T1000 (cell line): ENCODE results near the gene ACYP2.

Source experiments
- DNase-seq: peaks from one replicate; lab custom pipeline; 2025; ENCODE audit warnings: mixed read lengths; lab: John Stamatoyannopoulos, UW

Gene ACYP2

DNA sequence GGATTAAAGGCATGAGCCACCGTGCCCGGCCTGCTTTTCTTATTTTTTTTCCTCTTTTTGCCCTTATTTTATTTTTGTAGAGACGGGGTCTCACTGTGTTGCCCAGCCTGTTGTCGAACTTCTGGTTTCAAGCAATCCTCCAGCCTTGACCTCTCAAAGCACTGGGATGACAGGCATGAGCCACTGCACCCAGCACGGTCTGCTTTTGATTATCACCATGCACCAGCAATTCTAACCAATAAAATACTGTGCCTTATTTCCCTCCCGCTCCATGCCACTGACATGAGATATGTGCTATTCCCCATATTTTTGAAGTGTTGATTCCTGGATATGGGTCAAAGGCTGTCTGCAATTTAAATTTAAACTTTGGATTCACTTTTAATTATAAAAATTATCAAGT lies 42.9 kb downstream of the ACYP2 start:
- DNase-seq, result no peak

DNA sequence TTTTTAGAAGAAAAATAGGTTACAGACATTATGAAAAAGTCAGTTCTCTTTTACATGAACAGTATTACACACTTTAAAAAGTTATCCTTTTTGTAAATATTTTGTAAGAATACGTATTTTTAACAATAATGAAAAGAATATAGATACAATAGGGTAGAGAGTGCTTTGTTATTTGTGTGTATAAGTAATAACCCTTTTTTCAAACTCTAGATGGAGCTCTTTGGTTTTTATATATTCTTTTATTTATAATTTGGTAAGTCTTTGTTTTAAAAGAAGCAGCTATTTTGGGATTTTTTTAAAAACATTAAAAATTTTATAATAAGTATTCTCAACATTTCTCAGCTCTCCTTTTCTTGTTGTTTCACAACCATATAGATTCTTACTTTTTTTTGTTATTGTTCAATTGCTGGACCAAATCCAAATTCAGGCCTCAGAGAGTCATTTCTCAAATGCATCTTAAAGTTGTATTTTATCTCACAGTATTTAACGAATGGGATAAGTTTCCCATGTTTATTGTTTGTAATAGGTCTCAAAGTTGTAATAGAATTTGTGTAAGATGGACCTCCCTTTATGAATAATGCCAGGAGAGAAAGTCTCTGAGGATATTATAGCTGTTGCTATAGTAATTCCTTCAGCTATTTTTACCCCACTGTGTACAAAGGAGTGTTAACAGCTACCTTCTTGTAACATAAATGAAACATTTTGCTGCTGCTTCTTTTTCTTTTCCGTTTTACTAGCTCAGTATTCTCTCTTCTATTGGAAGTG lies 46.4 kb downstream of the ACYP2 start:
- no peak for DNase-seq

DNA sequence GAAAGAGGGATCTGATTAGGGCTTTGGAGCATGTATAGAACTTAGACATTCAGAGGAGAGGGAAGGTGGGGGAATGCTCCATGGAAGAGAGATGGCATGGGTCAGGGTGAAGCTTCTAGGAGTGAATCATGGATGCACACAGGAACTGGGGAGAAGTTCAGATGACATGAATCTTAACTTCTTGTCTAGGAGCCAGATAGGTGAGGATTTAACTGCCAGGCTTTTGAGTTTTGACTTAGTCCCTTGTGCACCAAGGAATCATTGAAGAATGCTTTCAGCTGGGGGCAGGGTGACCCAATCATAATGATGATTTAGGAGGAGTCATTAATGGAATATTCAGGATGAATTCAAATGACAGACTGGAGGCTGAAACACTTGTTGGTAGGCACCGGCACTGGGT lies 48.7 kb downstream of the ACYP2 start:
- no peak for DNase-seq

DNA sequence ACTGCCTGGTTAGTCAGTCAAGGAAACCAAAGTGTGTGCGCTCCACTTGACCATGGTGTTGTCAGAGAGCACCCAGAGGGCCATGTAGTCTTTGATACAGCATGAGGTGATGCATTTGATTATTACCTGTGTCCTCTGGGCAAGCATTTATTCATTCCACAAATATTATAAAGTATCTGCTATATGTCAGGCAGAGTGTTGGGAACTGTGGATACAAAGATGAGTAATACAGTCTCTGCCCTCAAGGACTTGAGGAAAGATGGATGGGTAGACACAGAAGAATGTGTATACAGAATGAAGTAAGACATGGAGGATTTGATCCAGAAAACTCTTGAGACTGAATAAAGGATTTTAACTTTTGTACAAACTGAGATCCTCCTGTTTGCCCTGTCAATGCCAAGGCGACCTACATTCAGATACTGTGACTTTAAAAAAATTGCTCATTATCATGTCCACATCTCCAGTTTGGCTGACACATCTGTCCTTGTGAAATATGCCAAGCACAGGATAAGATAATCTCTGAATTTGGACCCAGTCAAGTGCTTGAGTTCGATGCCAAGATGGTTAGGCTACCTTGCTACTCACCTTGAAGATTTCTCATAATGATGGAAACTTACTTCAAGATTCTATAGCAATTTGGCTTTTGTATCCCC lies 50.8 kb downstream of the ACYP2 start:
- DNase-seq, result no peak

DNA sequence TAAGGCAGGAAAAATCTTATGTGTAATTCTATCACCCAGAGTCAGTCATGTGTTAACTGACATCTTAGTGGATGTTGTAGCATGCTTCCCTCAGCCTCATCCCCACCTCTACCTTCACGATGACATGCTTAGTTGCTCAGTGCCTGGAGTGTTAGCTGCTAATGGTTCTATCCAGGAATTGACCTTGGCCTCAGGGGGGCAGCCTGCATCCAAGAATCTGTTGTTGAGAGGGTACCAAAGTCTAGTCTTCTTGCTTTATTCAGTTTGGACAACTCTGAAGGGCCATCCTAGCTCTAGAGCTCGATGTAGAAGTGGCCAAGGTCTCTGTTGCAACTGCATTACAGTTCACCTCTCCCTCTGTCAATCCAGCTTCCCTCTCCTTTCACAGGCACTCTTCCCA lies 61.2 kb downstream of the ACYP2 start:
- no peak for DNase-seq

DNA sequence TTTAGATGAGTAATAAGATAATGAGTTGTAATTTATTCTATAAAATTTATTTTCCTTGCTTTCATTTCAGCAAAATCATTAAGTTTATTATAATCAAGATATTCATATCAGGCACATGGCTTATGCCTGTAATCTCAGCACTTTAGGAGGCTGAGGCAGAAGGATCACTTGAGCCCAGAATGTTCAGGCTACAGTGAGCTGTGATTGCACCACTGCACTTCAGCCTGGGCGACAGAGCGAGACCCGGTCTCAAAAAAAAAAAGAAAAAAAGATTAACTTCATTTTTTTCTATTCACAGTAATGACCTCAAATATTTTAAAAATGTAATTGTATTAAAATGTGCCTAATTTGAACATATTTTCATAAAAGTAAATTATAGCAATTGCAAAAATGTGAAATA lies 67.9 kb downstream of the ACYP2 start:
- DNase-seq, result no peak

DNA sequence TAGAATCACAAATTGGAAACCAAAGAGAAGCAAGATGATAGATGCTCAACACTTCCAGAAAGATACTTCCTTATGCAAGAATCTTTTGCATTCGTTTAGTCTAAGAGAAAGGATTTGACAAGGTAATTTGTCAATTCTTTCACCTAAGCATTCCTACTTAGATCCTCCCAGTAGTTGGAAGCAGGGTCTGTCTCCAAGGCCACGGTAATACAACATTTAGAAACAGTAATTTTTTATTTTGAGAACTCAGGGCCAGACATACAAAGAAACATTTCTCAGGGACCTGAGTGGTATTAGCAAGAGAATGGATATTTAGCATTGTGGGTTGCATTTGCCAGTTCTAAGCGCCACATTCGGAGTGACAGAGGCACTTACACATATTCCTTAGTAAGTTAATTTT lies 68.6 kb downstream of the ACYP2 start:
- no peak for DNase-seq

DNA sequence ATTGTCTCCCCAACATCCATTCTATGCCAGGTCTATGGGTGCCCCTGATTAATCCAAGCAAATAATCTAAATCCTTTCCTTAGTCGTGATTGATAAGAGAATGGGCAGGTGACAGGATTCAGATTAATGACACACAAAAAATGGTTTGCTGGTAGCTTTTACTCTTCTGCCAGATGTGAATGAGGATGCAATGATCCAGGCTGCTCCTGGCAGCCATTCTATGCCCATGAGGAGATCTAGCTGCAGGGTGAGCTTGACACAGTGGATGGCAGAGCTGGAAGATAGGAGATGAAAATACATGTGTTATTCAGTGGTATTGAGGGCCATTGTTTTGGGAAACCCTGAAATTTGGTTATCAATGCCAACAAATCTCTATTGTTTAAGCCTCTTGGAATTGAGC lies 69.7 kb downstream of the ACYP2 start:
- no peak for DNase-seq

DNA sequence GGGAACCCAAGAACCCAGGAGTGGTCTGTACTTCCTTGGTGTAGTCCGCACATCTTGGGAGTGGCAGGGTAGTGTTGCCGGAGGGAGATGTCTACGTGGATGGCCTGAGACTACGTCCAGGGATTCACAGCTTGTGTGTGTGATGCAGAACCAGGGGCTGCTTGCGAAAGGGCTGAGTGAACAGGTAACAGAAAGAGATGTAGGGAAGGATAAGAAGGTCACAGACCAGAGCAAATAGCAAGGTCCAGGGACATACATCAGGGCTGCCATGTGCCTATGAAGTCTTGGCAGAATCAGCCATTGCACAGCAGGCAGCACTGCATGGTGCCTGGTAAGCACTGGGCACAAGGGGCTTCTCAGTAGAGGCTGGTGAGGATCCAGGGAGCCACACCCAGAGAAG lies 71.9 kb downstream of the ACYP2 start:
- DNase-seq, result no peak

DNA sequence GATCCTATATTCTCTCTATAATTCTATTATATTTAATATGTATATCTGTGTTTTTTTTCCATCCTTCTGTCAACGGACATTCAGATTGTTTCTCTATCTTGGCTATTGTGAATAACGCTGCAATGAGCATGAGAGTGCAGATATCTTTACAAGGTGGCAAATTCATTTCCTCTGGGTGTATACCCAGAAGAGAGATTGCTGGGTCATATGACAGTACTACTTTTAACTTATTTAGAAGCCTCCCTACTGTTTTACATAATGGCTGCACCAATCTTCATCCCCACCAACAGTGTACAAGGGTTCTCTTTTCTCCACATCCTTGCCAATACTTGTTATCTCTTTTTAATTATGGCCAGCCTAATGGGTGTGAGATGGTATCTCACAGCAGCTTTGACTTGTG lies 74.1 kb downstream of the ACYP2 start:
- no peak for DNase-seq

DNA sequence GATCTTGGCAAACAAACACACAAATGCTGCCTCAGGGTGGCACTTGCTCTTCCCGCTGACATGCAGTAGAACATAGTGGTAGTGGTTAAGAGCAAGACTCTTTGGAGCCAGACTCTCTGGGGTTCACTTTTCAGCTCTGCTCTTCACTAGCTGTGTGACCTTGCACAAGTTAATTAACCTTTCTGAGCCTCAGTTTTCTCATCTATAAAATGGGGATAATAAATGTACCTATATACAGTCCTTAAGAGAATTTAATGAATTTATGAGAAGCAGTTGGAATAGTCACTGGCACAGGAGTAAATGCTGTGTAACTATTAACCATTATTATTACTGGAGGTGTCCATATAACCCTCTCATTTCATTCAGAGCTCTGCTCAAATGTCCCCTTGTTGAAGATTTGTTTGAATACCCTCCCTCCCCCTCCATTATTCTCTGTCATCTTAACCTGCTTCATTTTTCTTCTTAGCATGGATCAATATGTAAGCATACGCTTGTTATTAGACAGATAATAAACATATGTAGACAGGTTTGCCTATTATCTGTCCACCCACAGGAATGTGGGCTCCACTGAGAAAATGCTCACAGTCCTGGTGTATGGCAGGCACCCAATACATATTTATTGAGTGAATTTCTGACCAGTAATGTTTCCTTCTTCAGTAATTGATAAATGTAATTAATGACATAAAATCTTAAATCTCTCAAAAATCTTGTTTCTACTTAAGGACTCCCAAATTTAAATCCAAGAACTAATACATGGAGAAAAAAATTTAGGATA lies 76.1 kb downstream of the ACYP2 start:
- no peak for DNase-seq

DNA sequence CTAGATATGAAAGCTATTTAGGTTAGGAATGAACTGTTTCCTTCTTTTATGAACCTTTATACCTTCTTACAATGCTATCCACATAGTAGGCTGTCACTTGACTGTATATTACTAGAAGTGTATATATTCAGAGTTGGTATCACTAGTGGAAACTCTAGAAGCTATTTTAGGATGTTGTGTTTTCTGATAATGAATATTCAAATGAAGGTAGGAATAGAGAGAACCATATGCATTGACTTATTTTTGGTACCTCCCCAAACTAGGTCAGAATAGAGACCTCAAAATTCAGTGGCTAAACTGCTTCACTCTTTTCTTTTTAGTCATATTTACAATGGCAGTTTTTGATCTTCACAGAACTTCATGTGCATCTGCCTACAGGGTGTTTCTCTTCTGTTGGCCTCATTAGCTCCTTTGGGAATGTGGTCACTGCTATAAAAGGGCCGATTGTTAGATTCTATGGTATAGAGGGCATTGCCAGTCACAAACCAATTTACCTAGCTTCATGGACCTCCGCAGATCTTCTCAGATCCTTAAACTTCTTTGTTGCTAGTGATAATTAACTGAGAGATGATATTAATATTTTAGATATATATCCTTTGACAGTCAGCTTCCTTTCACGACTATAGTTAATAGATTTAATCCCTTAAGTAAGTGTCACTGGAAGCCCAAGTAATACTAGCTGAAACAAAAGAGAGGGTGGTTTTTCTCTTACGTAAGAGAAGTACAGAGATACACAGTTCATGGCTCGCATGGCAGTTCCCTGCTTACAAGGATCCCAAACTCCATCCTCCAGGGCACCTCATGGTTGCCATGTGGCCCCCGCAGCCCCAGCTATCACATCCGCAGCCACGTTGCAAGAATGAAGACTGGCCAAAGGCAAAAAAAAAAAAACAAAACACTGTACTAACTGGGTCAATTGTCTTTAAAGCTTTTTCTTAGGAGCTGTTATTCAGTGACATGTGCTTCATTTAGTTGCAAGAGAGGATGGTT lies 79.6 kb downstream of the ACYP2 start:
- DNase-seq, result no peak

DNA sequence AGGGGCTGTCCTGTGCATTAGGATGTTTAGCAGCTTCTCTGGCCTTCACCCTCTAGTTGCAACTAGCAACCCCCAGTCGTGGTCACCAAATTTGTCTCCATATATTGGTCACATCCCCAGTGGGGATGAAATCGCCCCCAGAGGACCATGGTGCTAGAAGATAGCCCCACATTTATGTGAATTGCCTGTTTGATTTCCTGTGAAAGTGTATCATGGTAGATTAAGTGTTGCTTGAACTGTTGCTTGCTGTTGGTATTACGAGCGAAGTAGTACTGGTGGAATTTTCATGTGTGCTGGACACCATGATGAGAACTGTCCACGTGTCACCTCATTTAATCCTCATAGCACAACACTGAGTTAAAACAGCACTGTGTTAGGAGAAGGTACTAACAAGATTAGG lies 81.2 kb downstream of the ACYP2 start:
- no peak for DNase-seq

DNA sequence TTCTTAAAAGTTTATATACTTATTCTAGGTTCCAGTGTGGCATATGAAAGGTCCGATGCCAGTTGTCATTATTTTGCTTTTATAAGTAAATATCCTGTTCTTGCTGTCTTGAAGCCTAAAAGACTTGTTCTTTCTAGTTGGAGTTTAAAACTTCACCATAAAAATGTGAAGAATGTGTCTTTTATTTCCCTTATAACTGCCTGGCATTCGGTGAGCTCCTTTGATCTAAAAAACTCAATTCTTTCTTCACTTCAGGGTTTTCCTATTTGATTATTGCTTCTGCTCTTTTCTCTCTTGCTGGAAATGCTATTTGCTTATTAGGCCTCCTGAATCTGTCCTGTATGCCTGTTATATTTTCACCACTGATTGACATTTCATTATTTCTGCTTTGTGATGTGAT lies 89.1 kb downstream of the ACYP2 start:
- no peak for DNase-seq

DNA sequence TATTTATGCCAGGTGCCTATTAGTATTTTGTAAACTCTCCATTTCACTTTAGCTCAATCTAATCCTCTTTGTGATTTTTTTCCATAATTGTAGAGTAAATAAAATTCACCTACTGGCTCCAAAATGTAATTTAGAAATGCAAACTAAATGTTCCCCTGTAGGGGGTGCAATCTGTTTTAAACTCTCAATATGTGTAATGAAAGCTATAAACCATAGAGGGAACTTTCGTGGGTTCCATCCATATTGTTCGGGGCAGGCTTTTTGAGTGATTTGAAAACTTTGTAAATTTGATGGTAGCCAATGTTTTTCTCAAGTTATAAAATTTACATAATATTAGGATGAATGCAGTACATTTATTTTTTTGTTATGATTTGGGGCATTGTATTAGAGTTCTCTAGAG lies 91.2 kb downstream of the ACYP2 start:
- DNase-seq, result no peak

DNA sequence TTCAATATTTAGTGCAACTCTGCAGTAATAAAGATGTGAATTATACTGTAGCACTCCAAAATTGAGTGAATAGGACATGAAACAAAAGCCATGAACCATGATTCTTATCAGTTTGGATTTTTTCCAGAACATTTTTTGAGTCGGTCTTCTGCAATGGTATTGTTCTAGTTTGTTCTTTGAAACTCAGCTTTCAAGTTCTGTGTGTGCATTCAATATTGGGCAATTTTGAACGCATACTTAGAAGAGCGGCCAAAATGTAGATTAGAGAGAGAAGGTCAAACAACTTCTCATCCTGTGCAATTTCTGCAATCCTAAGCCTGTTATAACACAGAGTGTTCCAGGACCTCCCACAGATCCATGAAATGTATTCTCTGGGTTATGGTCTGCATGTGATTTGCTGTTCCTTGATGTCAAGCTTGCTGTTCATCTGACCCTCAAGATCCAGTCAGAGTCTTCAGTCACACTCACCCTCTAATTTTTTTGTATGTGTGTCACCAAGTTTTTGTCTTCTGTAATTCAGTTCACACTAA lies 92.3 kb downstream of the ACYP2 start:
- DNase-seq, result no peak

DNA sequence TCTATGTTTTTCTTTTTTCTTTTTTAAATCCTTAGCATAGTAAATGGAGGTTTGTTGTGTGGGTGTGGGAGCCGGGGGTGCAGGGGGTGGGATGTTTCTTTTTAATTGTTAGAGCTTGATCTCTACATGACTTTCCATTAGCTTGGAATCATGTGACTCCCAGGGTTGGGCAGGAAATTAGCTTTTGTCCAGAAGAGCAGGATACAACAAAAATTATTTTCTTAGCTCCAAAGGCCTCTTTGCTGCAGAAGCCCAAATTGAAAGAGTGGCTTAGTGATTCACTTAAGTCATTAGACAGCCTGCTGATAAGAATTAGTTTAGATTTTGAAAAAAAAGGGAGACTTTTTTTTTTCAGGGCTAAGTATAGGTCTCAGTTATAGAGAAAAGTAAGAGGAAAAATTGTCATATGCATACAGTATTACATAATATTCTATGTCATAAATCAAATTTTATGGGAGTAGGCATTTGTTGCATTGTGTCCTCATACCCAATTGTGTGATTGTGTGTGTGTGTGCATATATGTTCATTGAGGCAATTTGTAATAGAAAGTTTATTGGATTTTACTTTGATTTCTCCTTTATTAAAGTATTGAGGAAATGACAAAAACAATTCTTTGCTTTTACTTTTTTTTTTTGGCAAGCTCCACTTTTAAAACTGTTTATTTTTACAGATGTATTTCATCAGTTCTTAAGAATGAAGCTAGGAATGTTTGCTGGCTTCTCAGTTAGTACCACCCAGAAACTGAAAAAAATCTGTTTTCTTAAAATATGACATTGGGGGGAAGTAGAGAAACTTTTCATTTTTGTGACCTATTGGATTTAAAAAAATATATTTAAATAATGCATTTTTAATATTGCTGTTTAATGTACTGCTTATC lies 93.2 kb downstream of the ACYP2 start:
- DNase-seq, result no peak

DNA sequence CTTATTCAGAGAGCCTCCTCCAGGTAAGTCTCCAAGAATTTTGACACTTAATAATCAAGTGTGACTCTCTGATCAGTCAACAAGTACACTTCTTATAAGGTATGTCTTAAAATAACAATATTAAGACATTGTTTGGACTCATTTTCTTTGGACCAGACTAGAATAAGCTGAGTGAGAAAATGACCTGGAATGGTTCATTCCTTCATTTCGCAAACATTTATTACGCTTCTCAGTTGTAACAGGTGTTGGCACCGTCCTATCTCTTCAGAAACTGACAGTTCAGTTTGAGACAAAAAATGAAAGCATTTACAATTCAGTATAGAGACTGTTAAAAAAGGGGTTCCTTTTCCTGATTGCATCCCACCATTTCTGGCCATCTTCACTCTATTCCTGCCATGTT lies 94.0 kb downstream of the ACYP2 start:
- DNase-seq, result no peak

DNA sequence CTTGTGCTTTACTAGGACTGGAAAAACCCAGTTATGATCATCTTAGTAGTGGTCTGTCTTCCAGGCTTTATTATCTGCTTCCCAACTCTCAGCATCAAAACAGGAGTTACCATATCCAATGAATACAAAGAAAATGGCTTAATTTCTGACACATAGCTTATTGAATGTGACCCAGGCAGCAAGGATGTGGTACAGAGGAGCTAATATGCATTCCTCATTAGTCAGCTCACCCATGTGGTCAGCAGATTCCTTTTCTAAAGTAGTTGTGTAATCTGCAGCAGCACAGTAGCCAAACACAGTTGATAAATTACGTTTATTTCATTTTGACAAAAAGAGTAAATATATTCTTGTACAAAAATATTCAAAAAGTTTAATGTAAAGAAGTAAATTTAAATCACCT lies 97.0 kb downstream of the ACYP2 start:
- peak; percentile 37 for DNase-seq

DNA sequence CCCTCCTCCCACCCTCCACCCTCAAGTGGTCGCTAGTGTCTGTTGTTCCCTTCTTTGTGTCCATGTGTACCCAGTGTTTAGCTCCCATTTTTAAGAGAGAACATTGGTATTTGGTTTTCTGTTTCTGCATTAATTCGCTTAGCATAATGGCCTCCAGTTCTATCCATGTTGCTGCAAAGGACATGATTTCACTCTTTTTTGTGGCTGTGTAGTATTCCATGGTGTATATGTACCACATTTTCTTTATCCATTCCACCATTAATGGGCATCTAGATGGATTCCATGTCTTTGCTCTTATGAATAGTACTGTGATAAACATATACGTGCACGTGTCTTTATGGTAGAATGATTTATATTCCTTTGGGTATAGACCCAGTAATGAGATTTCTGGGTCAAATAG lies 97.7 kb downstream of the ACYP2 start:
- DNase-seq, result no peak

DNA sequence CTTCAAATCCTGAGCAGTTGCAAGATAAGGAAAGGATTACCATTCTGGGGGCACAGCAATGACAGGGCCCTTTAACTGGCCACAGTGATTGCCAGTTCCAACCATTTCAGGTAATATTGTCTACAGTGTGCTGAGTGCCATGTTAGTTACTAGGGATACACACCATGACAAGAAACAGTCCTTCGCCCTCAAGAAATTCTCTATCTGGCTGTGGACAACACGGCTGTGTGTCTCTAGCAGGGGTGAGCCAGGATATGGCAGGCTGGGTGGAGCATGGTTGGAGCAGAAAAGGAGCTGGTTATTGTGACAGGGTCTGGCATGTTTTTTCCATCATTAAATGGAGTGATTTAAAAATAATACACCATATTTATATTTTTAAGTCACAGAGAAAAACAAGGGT lies 109.6 kb downstream of the ACYP2 start:
- DNase-seq, result no peak
